B cell (primary cell): ENCODE data around the gene RPTN.

Source experiments
- CTCF ChIP-seq: fragments of 200-600 bp; IDR thresholded peaks from one replicate; pipeline ENCODE4 v1.8.0; 2022; ENCODE audit warnings: antibody characterized with exemption, mild to moderate bottlenecking
- EZH2 ChIP-seq: IDR thresholded peaks from 2 replicates; pipeline ENCODE4 v1.6.1; 2012; ENCODE audit warnings: borderline replicate concordance, low read depth, mild to moderate bottlenecking, moderate library complexity, low read length; ENCODE audit not compliant: insufficient read depth, poor library complexity, severe bottlenecking

- TF ChIP-seq CTCF (no peak), EZH2 (no peak)
These were observed 7.9 kb upstream of the RPTN start for GRCh38 chr1:152166966-152167365.
